K562 (cell line): ENCODE measurements around the gene MYL3. TPM values are rescaled to one million over a fixed set of nuclear protein-coding genes. Genes with fewer than 3 reads are reported as not detected.
A peak's percentile ranks its signal among the peaks of the same experiment; 100 is the strongest.

Experiments used
- ATF1 ChIP-seq, 2 experiments: fragments of 450-650 bp in 1 of 2; IDR thresholded peaks; 2 replicates each; pipeline ENCODE4 v1.6.1; 2016; ENCODE audit warnings: missing compliant biosample characterization in 1 of 2, missing genetic modification characterization in 1 of 2
- BHLHE40 ChIP-seq: IDR thresholded peaks from 2 replicates; pipeline ENCODE4 v1.6.1; 2011; ENCODE audit warnings: low read length, improper control_type of control experiment
- CUX1 ChIP-seq: fragments of 200-800 bp; sonication (Bioruptor generic); IDR thresholded peaks from 2 replicates; pipeline ENCODE4 v1.6.1; 2016; ENCODE audit warnings: missing genetic modification characterization, missing compliant biosample characterization
- E2F3 ChIP-seq: fragments of 250-450 bp; sonication (Bioruptor Pico); IDR thresholded peaks from 2 replicates; pipeline ENCODE4 v1.4.0; 2020; ENCODE audit warnings: mild to moderate bottlenecking
- EP400 ChIP-seq: fragments of 450-650 bp; IDR thresholded peaks from 2 replicates; pipeline ENCODE4 v1.6.1; 2017; ENCODE audit warnings: antibody characterized with exemption, mild to moderate bottlenecking, moderate library complexity
- GABPB2 ChIP-seq: fragments of 250-450 bp; sonication (Bioruptor Pico); conservative IDR thresholded peaks from 2 replicates; pipeline ENCODE4 v1.5.1; 2021; ENCODE audit warnings: mild to moderate bottlenecking
- ID3 ChIP-seq, 2 experiments: fragments of 250-450 bp in 1 of 2; fragments of 450-650 bp in 1 of 2; sonication (Bioruptor Pico) in 1 of 2; IDR thresholded peaks; 2 replicates each; pipeline versions ENCODE4 v1.6.1 to v1.8.0; 2016 to 2021; ENCODE audit warnings: mild to moderate bottlenecking in 2 of 2, moderate library complexity in 2 of 2, missing compliant biosample characterization in 1 of 2, missing genetic modification characterization in 1 of 2
- NFYB ChIP-seq: IDR thresholded peaks from 2 replicates; pipeline ENCODE4 v1.6.1; 2011; ENCODE audit warnings: mild to moderate bottlenecking, moderate library complexity; ENCODE audit not compliant: insufficient read length; ENCODE audit errors: extremely low read depth
- PHF20 ChIP-seq: fragments of 450-650 bp; IDR thresholded peaks from 2 replicates; pipeline ENCODE4 v1.6.1; 2018; ENCODE audit not compliant: partially characterized antibody
- PREB ChIP-seq: sonication (generic); formaldehyde crosslinking; IDR thresholded peaks from 2 replicates; pipeline ENCODE4 v1.8.1; 2023; ENCODE audit warnings: mild to moderate bottlenecking, missing genetic modification reagents
- RBFOX2 ChIP-seq: fragments of 200-400 bp; formaldehyde crosslinking; IDR thresholded peaks from 2 replicates; pipeline ENCODE4 v1.6.1; 2017; ENCODE audit warnings: low read depth, mild to moderate bottlenecking, low read length, moderate library complexity
- SIRT6 ChIP-seq: IDR thresholded peaks from one replicate; pipeline ENCODE4 v1.6.1; 2012; ENCODE audit warnings: low read depth, mild to moderate bottlenecking, control low read depth, inconsistent platforms, low read length, moderate library complexity
- ZBTB34 ChIP-seq: fragments of 250-450 bp; sonication (Bioruptor Pico); IDR thresholded peaks from 2 replicates; pipeline ENCODE4 v1.8.0; 2021; ENCODE audit warnings: mild to moderate bottlenecking, moderate library complexity
- ZNF277 ChIP-seq: fragments of 250-450 bp; sonication (Bioruptor Pico); IDR thresholded peaks from 2 replicates; pipeline ENCODE4 v1.8.0; 2022; ENCODE audit warnings: inconsistent platforms, mild to moderate bottlenecking, moderate library complexity, borderline replicate concordance
- ZNF444 ChIP-seq: fragments of 250-450 bp; sonication (Bioruptor Pico); IDR thresholded peaks from 2 replicates; pipeline ENCODE4 v1.4.0; 2020; ENCODE audit warnings: mild to moderate bottlenecking, moderate library complexity
- ZNF830 ChIP-seq: fragments of 250-450 bp; sonication (Bioruptor Pico); IDR thresholded peaks from 2 replicates; pipeline ENCODE4 v1.5.0; 2021; ENCODE audit warnings: mild to moderate bottlenecking
- polyA plus RNA-seq, 8 experiments: library from polyadenylated mRNA; depleted of rRNA in 4 of 8; stranded (reverse) in 5 of 8; unstranded in 3 of 8; fragments of >200 nt; fragmentation: Nextera tagmentation in 2 of 8; fragmentation: Illumina TruSeq in 1 of 8; extraction: Ambion mirVana in 2 of 8; extraction: Trizol in 1 of 8; gene quantifications; 2 replicates each; pipeline versions ENCODE4 v1.2.1 to v1.2.3, GENCODE V29; 2011 to 2014; ENCODE audit warnings: inconsistent platforms in 1 of 8, missing spikeins in 1 of 8
- total RNA-seq, 7 experiments: library from RNA; depleted of rRNA in 6 of 7; stranded (reverse); fragments of >200 nt in 6 of 7; fragmentation: Illumina TruSeq in 2 of 7; extraction: Trizol in 2 of 7; gene quantifications; 2 replicates each; pipeline versions ENCODE4 v1.2.1 to v1.2.3, GENCODE V29; 2011 to 2021; ENCODE audit warnings: low replicate concordance in 1 of 7

MYL3 gene
- total and polyA plus RNA-seq, 9 of the 15 experiments (the other 6 are each of a cell fraction or from before 2014, with no cell fraction given), result 0.14 to 0.45 TPM; not detected in 7

- TF ChIP-seq ID3 (CRISPR knock-in tag; IDR thresholded peaks at IDR 0.05) (no peak), ID3 (tag; IDR thresholded peaks at IDR 0.05) (no peak), SIRT6 (no peak), ZBTB34 (no peak), PREB (CRISPR knock-in tag) (no peak), GABPB2 (CRISPR knock-in tag) (no peak), EP400 (no peak), RBFOX2 (no peak), ATF1 (CRISPR knock-in tag; IDR thresholded peaks at IDR 0.05) (no peak), ATF1 (tag; IDR thresholded peaks at IDR 0.05) (no peak), ZNF830 (CRISPR knock-in tag) (no peak), ZNF444 (CRISPR knock-in tag) (no peak), BHLHE40 (no peak), E2F3 (CRISPR knock-in tag) (no peak), CUX1 (CRISPR knock-in tag) (no peak), PHF20 (peak; percentile 48), NFYB (no peak), ZNF277 (CRISPR knock-in tag) (no peak)
These were observed 44.7 kb upstream of the MYL3 start (continued) for GRCh38 chr3:46907960-46908293.
